EH (cell line): ENCODE data around the gene TMED3.
A peak's percentile ranks its signal among the peaks of the same experiment; 100 is the strongest.

ENCODE experiments used
- DNase-seq: peaks from one replicate; pipeline ENCODE4 v3.0.0-alpha.2; 2015; ENCODE audit warnings: low read depth

TMED3 gene

GRCh38 chr15:79310985-79311900 lies at the start of gene TMED3:
TSS of gene TMED3 (plus strand) at chr15:79311112. CDS start at chr15:79311250, 138 bp downstream.
- peak; percentile 92 for DNase-seq

GRCh38 chr15:79261836-79262235 lies 49.1 kb upstream of the TMED3 start:
- DNase-seq: no peak

DNA sequence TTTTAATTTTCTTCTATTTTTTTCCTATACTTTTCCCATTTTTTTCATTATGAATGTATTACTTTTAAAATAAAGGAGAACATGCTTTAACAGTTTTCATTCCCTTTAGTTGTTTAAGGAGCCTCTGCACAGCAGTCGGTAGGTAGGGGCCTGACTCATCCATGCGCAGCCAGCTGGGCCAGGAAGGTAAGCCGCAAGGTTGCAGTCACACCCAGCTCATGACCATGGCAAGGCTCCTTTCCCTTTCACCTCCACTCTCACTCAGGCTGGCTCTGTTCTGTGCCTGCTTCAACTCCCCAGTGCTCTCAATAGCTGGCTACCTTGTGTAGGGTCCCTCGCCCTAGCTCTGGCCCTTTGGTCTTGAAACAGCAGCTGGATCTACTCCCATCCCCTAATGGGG lies 45.7 kb upstream of the TMED3 start:
- DNase-seq: no peak

- DNase-seq: no peak
Observed at GRCh38 chr15:79265987-79266579, 44.8 kb upstream of the TMED3 start.

DNA sequence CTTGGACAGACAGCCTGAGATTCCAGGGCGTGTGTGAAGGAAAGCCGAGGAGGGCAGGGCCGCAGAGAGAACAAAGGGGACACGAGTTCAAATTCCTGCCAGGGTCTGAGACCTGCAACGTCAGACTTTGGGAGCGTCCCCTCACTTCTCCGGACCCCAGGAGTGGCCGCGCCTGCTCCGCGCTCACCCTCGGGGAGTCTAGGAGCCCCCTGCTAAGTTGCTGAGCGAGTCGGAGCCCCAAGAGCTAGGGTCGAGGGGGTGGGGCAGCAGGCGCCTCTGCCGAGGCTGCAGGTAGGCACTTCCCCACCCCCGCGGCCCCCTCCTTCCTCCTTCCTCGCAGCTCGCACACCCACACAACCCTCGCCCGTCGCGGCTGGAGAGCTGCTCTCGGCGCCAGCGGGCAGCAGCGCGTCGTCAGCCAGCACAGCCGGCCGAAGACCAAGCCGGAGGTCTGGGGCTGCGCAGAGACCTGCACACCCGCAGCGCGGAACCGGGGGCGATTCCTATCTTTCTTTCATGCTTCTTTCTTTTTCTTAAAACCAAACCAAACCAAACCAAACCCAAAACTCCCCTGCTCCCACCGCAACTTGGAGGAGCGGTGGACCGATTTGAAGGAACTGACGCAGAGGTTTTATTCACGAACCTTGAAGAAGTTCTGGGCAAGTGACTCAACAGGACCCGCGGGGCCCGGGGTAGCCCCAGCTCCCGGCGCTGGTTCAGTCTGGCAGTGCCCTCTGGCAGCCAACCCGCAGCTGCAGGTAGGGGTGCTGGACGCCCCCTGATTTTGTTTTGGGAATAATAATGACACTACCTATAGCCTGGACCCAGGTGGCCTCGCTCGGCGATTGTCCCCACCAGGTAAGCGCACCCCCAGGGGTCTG lies 28.3 kb upstream of the TMED3 start, which contains the start of gene ANKRD34C:
Gene ANKRD34C (plus strand): TSS at position 352 of the 881 bp plus-strand sequence. CDS start 10,563 bp downstream, outside the sequence.
- no peak for DNase-seq

- peak; percentile 52 for DNase-seq
Observed at GRCh38 chr15:79283252-79284048, 27.5 kb upstream of the TMED3 start.

DNA sequence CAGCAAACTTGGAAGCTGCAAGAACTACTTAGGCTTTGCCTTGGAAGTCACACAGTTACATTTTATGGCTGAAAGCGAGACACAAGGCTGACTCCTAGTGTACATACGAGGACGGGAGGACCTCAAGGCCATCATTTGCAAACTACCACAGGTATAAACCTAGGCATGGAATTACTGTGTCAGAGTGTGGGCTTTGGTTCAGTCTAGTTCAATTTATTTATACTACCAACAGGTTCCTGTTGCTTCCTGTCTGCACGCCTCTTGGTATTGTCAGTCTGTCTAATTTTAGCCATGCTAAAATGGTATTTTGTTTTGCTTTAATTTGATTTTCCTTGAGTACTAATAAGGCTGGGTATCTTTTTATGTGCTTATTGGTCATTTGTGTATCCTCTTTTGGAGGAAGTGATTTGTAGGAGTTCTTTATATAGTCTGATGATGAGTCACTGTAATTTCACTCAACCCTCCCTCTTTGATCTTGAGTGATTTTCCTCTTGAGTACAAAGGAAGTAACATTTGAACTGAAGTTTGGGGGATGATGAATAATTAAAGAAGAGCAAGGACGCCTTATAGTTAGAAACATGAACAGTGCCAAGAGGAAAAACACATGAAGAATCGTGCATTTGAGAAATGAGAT lies 20.2 kb upstream of the TMED3 start:
- DNase-seq: no peak

- DNase-seq: no peak
Observed at GRCh38 chr15:79292011-79292410, 18.9 kb upstream of the TMED3 start.

DNA sequence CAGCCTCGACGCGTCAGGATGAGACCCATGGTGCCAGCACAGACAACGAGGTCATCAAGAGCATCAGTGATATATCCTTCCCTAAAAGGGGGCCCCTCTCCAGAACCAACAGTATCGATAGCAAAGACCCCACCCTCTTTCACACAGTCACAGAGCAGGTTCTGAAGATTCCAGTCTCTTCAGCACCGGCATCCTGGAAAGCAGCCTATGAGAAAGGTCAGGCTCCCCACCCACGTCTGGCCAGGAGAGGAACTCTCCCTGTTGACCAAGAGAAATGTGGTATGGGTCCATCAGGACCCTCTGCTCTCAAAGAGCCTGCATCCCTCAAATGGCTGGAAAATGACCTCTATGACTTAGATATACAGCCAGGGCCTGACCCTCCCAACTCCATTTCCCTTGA lies 16.8 kb upstream of the TMED3 start:
- DNase-seq: no peak

- no peak for DNase-seq
Observed at GRCh38 chr15:79296583-79296982, 14.3 kb upstream of the TMED3 start.

DNA sequence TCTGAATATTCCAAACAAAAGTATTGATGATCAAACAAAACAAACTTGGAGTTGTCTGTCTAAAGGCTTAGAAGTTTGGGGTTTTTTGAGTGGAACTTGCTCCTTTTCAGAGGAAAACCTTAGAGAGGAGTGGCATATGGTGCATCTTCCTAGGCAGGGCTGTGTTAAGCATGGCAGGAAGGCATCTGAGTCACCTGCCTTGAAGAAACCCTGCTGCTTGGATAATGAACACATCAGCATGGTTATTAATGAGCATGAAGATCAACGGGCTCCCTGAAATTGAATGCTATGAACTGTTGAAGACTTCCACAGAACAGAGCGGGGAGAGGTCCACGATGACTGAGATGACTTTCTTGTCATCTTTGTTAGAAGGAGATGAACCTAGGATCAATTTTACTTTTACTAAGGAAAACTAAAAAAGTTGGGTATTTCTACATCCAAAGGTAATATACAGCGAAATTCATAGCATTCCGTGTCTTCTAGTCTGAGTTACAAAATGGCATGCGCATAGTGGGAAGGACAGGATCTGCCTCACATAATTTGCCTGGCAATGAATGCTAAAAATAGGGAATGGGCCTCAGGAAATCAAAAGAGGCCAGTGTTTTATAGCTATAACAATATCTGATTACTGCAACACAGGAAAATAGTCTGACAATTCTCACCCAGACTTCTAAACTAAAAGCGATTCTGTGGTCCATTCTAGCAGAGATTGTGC lies 11.6 kb upstream of the TMED3 start:
- DNase-seq: no peak

- DNase-seq: no peak
Observed at GRCh38 chr15:79299841-79300235, 11.1 kb upstream of the TMED3 start.

- DNase-seq: no peak
Observed at GRCh38 chr15:79307251-79307650, 3.7 kb upstream of the TMED3 start.

DNA sequence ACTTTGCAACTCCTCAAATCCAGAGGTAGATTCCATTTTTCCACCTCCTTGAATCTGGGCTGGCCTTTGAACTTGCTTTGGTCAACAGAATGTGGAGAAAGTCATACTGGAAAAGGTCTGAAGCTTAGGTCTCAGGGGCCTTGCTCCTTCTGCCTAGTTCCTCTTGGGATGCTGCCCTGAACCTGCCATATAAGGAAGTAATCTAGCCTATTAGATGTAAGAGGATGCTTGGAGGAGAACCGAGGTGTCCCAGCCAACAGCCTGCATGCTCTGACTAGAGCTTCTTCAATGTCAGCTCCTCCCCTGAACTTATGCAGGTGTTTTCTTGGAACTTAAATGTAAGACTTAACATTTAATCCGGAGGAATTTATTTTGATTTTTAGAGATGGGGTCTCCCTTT lies 2.0 kb upstream of the TMED3 start:
- DNase-seq: peak; percentile 3

- no peak for DNase-seq
Observed at GRCh38 chr15:79310612-79310984, 314 bp upstream of the TMED3 start.

GRCh38 chr15:79311901-79312553 lies 1.1 kb downstream of the TMED3 start:
- DNase-seq: peak; percentile 3

DNA sequence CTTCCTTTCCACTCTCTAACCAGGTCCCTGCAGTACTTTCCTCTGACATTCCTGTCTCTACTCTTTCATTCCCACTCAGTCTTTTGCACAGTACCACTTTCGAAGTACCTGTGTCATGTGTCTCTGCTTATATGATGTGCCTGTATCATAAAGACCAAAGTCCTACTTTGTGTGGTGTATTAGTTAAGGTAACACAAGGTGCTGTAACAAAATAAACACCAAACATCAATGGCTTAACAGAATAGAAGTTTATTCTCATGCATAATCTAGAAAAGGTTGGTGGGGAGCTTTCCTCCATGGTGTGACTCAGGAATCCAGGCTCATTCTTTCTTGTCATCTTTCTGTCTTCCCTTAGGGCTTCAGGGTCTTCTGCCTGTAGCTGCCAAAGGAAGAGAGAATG lies 3.3 kb downstream of the TMED3 start:
- DNase-seq: no peak

GRCh38 chr15:79314811-79315210 lies 3.9 kb downstream of the TMED3 start:
- DNase-seq: no peak

DNA sequence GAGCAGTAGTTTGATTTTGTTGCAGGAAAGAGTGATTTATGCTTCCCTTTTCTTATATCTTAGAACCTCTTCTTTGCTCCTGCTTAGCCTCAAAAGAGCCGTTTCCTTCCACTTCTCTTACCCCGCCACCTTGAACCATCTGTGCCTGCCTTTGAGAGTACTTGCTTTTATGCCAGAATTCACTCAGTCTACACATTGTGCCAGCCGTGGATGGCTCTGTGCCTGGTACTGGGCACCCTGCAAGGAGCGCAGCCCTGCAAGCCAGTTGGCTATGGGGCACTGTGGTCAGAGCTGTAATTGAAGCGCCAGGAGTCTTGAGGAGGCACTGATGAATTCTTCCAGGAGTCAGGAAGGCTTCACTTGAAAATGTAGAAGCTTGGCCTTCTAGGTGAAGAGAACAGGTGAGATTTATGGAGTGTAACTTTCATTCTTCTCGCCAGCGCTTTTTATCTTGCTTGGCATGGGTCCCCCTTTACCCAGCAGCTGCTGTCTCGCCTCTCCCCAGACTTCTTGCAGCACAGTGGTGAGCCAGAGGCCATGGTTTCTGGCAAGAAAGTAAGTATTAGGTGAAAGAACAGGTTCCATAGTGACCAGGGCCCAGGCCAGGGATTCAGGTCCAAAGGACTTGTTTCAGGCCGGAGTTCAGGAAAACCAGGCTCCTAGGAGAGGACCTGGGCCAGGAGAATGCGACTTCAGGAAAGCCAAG lies 4.9 kb downstream of the TMED3 start:
- DNase-seq: no peak
